Central memory CD8-positive, alpha-beta T cell (primary cell): ENCODE data around the gene LPP.

ENCODE experiments used
- ATAC-seq: fragments of 150-1000 bp; cut with Tn5 transposase; replicated peaks from 2 replicates; pipeline ENCODE4 v1.10.0; 2022; ENCODE audit warnings: mild to moderate bottlenecking, moderate FRiP score, moderate number of reproducible peaks; ENCODE audit not compliant: poor library complexity, severe bottlenecking; ENCODE audit errors: extremely low read depth
- DNase-seq, 2 donors: peaks; one replicate each; pipeline ENCODE4 v3.0.0; 2021; ENCODE audit warnings: low spot score in 2 of 2
- H3K27ac Mint-ChIP-seq: one replicate; pipeline ENCODE4 v1.8.0; 2022; ENCODE audit warnings: low read depth, mild to moderate bottlenecking, moderate library complexity, mixed read lengths
- H3K27me3 Mint-ChIP-seq: one replicate; pipeline ENCODE4 v1.8.0; 2022; ENCODE audit warnings: mixed read lengths
- H3K36me3 Mint-ChIP-seq: one replicate; pipeline ENCODE4 v1.8.0; 2022; ENCODE audit warnings: mild to moderate bottlenecking, moderate library complexity, mixed read lengths; ENCODE audit not compliant: insufficient read depth
- H3K4me1 Mint-ChIP-seq: one replicate; pipeline ENCODE4 v1.8.0; 2022; ENCODE audit warnings: mixed read lengths
- H3K4me3 Mint-ChIP-seq: one replicate; pipeline ENCODE4 v1.8.0; 2022; ENCODE audit warnings: mild to moderate bottlenecking, moderate library complexity, mixed read lengths
- H3K9me3 Mint-ChIP-seq: one replicate; pipeline ENCODE4 v1.8.0; 2022; ENCODE audit warnings: mixed read lengths

LPP gene

DNA sequence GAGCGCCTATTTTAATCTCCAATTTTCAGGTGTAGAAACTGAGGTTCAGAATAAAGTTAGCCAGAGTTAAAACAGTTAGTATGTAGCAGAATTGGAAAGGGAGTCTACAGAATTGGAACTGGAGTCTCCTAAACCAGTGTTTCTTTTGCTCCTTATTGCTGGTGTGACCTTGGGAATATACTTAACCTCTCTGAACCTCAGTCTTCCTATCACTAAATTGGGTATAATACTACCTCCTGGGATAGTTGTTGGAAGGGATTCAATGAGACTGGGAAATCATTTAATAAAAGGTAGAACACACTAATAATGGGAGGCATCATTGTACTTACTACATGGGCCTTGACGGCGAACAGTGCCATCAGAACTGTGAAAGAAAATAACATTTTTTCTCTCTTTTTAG is 55.1 kb downstream of the LPP start:
- H3K4me1 Mint-ChIP-seq = peaks cover 31% of the 10 kb centered on the region
- no peak overlapping the region for H3K4me3 Mint-ChIP-seq
- DNase-seq (no peak), ATAC-seq (no peak)
- H3K36me3 Mint-ChIP-seq = peaks cover 4% of the 10 kb centered on the region
- no peak overlapping the region for H3K27ac Mint-ChIP-seq
- H3K27me3 Mint-ChIP-seq = no peaks in the 10 kb centered on the region
- no peaks in the 10 kb centered on the region for H3K9me3 Mint-ChIP-seq

DNA sequence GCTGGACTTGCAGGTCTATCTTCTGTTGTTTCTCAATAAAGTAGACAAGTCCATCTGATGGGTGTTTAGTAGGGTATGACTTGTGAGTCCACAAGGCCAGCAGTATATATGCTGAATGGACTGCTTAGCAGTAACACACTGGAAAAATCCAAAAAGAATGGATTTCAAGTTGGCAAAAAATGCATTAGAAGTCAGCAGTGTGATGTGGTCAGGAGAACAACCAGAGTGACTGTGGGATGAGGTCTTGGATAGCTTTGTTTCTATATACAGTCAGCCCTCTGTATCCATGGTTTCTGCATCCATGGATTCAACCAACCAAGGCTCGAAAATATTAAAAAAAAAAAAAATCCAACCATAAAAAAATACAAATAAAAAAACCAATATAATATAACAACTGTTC is 55.8 kb downstream of the LPP start:
- DNase-seq (no peak), ATAC-seq (no peak)
- Mint-ChIP-seq H3K4me1 (peaks cover 34% of the 10 kb centered on the region), H3K27ac (no peak overlapping the region), H3K27me3 (no peaks in the 10 kb centered on the region), H3K9me3 (no peaks in the 10 kb centered on the region), H3K4me3 (no peak overlapping the region), H3K36me3 (peaks cover 4% of the 10 kb centered on the region)

DNA sequence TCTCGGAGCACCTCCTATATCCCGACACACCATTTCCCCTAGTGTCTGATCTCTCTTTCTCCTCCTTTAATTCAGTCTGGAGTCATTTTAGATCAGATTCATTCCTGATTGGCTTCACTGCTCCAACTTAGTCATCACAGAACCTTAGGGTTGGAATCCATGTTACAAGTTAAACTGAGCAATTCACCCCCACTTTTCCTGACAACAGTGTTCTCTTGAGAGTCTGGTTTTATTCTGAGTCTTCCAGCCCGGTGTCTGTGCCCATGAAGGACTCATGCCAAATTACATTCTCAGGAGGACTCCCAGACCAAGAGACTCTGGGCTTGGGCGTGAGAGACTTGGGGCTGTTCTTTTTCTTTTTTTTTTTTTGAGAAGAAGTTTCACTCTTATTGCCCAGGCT is 57.5 kb downstream of the LPP start:
- H3K4me3 Mint-ChIP-seq = no peak overlapping the region
- no peaks in the 10 kb centered on the region for H3K27me3 Mint-ChIP-seq
- peaks cover 25% of the 10 kb centered on the region for H3K4me1 Mint-ChIP-seq
- DNase-seq (no peak), ATAC-seq (no peak)
- H3K36me3 Mint-ChIP-seq = peaks cover 4% of the 10 kb centered on the region
- no peak overlapping the region for H3K27ac Mint-ChIP-seq
- H3K9me3 Mint-ChIP-seq = no peaks in the 10 kb centered on the region

DNA sequence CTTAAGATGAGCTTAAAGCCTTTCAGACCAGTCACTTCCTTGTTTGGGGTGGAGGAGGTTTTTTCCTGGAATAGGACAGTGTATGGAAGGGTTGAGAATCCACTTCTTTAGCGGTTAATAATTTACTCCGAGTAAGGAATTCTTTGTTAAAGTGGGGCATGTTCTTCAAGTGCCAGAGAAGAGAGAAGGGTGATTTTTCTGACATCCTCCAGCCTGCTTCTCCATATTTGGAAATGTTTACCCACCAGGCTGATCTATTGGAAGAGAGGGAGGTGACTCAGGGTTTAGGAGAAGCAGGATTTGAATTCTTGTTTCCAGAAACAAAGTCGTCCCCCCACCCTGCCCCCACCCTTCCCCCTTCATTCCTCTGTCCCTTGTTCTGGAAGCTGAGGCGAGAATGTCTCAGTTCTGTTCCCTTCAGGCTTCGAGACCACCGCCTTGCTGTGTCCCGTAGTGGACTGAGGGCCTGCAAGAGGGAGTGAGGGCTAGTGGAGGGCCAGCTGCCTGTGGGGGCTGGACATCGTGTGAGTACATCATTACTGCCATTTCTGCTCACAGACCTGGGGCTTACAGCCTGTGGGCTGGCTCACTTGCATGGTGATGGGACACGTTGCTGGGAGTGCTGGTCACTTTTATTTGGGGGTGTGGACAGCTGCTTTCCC is 58.5 kb downstream of the LPP start:
- Mint-ChIP-seq H3K4me1 (peaks cover 31% of the 10 kb centered on the region), H3K27me3 (no peaks in the 10 kb centered on the region), H3K4me3 (no peak overlapping the region), H3K9me3 (no peaks in the 10 kb centered on the region), H3K36me3 (peaks cover 4% of the 10 kb centered on the region), H3K27ac (no peak overlapping the region)
- DNase-seq (no peak), ATAC-seq (no peak)

DNA sequence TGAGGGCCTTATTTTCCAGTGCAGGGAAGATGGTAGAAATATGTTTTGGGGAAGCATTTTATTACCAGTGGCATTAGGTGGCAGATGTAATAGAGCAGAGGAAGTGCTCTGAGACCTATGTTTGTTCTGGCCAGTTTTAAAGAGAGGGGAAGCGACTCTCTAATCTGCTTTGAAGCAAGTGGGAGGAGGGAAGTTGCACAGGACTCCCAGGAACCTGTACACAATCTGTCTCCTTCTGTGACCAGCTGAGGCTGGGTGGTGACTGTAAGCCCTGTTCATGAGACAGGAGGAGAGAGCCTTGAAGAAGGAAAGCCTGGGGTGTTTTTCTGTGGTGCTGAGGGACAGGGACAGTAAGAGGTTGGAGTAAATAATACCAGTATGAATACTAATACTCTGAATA is 60.5 kb downstream of the LPP start:
- no peak overlapping the region for H3K4me3 Mint-ChIP-seq
- no peaks in the 10 kb centered on the region for H3K9me3 Mint-ChIP-seq
- H3K36me3 Mint-ChIP-seq = peaks cover 1% of the 10 kb centered on the region
- peak; percentile 28 for ATAC-seq
- no peak for DNase-seq
- H3K27me3 Mint-ChIP-seq = no peaks in the 10 kb centered on the region
- peaks cover 33% of the 10 kb centered on the region for H3K4me1 Mint-ChIP-seq
- peak overlapping the region; percentile 20 for H3K27ac Mint-ChIP-seq

DNA sequence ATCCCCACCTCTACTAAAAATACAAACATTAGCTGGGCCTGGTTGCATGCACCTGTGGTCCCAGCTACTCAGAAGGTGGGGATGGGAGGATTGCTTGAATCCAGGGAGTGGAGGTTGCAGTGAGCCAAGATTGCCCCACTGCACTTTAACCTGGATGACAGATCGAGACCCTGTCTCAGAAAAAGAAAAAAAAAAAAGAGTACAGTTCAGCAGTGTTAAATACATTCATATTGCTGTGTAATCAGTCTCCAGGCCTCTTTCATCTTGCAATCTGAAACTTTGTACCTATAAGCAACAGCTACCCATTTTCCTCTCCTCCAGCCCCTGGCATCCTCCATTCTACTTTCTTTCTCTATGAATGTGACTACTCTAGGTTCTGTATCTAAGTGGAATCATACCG is 61.2 kb downstream of the LPP start:
- DNase-seq (no peak), ATAC-seq (no peak)
- no peaks in the 10 kb centered on the region for H3K9me3 Mint-ChIP-seq
- no peak overlapping the region for H3K4me3 Mint-ChIP-seq
- H3K27ac Mint-ChIP-seq = no peak overlapping the region
- H3K27me3 Mint-ChIP-seq = no peaks in the 10 kb centered on the region
- peaks cover 1% of the 10 kb centered on the region for H3K36me3 Mint-ChIP-seq
- peaks cover 35% of the 10 kb centered on the region for H3K4me1 Mint-ChIP-seq

DNA sequence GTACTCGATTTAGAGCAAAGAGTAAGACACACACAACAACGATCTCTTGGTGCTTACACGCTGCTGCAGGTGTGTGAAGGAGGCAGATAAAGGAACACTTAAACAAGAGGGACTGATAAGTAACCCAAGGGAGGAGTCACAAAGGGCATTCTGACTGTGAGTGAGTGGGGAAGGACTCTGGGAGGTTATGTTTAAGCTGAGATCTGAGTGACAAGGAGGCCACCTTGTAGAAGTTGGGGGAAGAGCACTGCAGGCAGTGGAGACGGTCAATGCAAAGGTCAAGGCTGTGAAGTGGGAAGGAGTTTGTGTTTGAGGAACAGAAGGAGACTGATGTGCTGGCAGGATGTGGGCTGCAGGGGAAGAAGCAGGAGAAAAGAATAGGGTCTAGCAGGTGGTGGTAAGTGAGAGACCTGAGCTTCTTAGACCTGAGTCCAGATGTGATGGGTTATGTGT is 63.1 kb downstream of the LPP start:
- Mint-ChIP-seq H3K4me3 (no peak overlapping the region), H3K27ac (no peak overlapping the region), H3K27me3 (no peaks in the 10 kb centered on the region), H3K9me3 (no peaks in the 10 kb centered on the region), H3K36me3 (peaks cover 1% of the 10 kb centered on the region), H3K4me1 (peaks cover 35% of the 10 kb centered on the region)
- DNase-seq = no peak
- no peak for ATAC-seq

DNA sequence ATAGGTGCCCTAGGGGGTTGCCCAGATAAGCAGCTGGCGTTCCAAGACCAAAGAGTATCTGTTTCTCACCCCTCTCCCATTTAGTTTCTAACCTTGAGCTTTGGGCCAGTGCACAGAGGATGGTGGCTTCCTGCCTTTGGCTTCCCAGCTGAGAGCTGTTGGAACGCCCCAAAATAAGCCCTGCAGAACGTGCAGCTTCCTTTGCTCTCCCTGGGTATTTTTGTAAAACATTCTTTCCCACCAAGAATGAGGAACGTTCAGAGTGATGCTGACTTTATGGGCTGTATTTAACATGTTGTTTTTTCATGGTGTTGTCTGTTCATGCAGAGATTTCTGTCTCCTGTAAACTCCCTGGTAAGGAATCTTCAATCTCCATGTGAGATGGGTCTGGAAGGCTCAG is 63.8 kb downstream of the LPP start:
- H3K4me3 Mint-ChIP-seq = no peak overlapping the region
- ATAC-seq (no peak), DNase-seq (no peak)
- peaks cover 1% of the 10 kb centered on the region for H3K36me3 Mint-ChIP-seq
- no peak overlapping the region for H3K27ac Mint-ChIP-seq
- H3K4me1 Mint-ChIP-seq = peaks cover 35% of the 10 kb centered on the region
- H3K9me3 Mint-ChIP-seq = no peaks in the 10 kb centered on the region
- no peaks in the 10 kb centered on the region for H3K27me3 Mint-ChIP-seq

DNA sequence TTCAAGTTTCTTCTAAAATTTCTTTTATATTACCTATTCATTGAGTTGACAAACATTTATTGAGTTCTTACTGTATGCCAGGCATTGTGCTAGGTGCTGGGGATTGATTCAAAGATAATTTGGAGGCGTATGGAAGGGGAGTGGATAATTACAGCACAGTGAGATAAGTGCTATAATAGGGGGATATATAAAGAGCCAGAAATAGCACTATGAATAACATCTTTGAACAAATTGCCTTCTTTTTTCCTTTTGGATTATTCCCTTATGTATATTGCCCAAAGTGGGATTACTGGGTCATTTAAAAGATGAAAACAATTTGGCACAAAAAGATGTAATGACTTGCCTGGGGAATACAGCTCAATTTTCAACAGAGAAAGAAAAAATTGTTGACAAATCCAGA is 64.6 kb downstream of the LPP start:
- ATAC-seq (no peak), DNase-seq (no peak)
- Mint-ChIP-seq H3K4me3 (no peak overlapping the region), H3K27ac (no peak overlapping the region), H3K36me3 (peaks cover 1% of the 10 kb centered on the region), H3K4me1 (peaks cover 31% of the 10 kb centered on the region), H3K27me3 (no peaks in the 10 kb centered on the region), H3K9me3 (no peaks in the 10 kb centered on the region)

DNA sequence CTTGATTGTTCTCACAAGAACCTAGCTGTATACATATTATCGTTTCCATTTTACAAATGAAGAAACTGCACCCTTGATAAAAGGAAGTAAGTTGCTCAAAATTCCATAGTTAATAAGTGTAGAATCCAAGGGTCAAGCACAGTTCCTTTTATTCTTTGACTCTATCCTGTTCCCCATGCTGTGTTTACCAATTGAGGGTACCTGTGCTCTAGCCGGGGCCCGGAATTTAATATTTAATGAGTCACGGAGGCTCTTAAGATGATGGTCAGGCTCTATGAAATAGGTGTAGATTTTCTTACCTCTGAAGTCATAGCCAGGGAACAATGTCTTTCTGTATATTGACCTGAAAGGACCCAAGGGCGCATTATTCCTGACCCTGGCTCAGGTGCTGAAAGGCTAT is 65.2 kb downstream of the LPP start:
- no peaks in the 10 kb centered on the region for H3K9me3 Mint-ChIP-seq
- no peak for ATAC-seq
- no peaks in the 10 kb centered on the region for H3K27me3 Mint-ChIP-seq
- no peaks in the 10 kb centered on the region for H3K36me3 Mint-ChIP-seq
- no peak overlapping the region for H3K4me3 Mint-ChIP-seq
- H3K4me1 Mint-ChIP-seq = peaks cover 26% of the 10 kb centered on the region
- H3K27ac Mint-ChIP-seq = no peak overlapping the region
- DNase-seq = no peak

DNA sequence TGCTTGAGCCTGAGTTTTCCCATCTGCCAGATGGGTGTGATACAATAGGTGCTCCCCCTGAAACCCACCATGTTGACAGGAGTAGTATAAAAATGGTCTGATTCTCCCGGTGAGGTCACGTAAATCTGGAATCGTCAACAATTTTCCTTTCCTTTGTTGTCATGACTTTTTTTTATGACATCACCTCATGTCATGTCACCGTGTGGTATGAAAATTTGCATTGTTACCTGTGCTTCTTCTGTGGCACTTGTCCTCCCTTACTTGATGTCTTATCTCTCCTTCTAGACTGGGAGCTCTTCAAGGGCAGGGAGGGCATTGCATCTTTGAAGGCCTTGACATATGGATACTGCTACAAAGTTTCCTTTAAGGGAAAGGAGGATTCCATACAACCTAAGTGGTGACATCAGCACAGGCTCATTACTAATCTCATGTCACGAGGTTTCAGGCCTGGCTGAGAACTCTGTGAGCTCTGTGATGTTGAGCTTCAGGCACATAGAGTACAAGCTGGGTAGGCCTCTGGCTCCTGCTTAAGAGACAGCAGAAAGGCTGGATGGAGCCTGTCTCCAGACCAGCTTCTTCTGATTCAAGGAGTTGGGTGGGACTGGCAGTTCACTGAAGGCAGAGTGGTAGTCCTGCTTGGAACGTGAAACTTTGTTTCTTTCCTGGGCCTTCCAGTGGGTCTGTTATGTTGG is 66.3 kb downstream of the LPP start:
- Mint-ChIP-seq H3K36me3 (no peaks in the 10 kb centered on the region), H3K4me3 (no peak overlapping the region), H3K27ac (no peak overlapping the region)

DNA sequence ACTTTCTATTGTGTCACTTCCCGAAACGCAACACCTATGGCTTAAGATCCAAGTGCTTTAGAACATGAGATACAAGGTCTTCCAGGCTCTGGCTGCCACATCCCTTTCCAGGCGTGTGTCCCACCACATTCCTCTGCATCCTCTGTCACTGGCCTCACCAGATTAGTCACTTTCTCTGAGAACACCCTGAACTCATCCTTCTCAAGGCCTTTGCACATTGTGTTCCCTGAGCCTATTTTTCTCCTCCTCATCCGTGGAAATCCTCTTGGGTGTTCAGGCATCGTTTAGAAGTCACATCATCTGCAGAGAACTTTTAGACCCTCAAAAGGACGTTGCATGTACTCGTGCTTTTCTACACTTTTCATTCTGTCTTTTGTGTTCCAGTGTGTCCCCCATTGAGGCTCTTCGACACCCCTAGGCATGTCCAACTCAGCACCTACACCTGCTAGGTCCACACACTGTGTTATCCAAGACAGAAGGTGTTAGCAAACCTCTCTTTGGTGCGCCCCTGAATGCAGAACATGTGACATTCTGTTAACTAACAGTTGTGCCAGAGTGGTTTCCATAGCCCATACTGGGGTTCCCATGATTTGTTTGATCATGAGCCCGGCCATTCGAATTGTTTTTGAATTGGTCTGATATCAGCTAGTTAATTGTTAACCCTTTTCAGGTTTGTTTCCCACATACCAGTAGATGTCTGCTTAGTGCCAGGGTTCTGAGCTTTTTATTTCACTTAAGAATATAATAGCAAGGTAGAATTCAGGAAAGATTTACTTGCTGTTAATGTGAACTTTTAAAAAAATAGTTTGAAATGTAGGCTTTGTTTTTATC is 67.2 kb downstream of the LPP start:
- Mint-ChIP-seq H3K27me3 (no peaks in the 10 kb centered on the region), H3K27ac (no peak overlapping the region), H3K4me1 (peaks cover 26% of the 10 kb centered on the region), H3K9me3 (no peaks in the 10 kb centered on the region), H3K4me3 (no peak overlapping the region), H3K36me3 (peaks cover 2% of the 10 kb centered on the region)
- DNase-seq (no peak), ATAC-seq (no peak)

More for the DNA sequence above, 66.3 kb downstream of the LPP start:
- DNase-seq (no peak), ATAC-seq (no peak)
- Mint-ChIP-seq H3K9me3 (no peaks in the 10 kb centered on the region), H3K27me3 (no peaks in the 10 kb centered on the region), H3K4me1 (peaks cover 26% of the 10 kb centered on the region)

DNA sequence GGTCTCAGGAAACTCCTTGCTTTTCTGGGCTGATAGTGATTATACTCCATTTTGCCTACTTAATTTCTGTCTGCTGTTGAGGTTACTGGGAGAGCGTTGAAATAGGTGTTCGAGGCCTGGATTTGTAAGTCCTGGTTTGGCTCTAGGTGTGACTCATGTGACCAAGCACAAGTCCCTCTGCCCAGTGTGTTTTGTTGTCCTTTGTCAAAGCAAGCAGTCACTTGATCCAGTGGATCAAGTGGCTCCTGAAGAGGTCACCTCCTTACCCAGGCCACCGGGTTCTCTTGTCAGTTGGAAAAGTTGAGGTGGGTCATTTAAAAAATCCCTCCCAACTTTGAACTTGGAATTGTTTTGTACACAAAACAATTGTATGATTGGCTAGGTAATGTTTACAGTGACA is 70.0 kb downstream of the LPP start:
- Mint-ChIP-seq H3K36me3 (peaks cover 2% of the 10 kb centered on the region), H3K4me1 (peaks cover 31% of the 10 kb centered on the region), H3K27me3 (no peaks in the 10 kb centered on the region), H3K9me3 (no peaks in the 10 kb centered on the region), H3K27ac (no peak overlapping the region), H3K4me3 (no peak overlapping the region)
- ATAC-seq (no peak), DNase-seq (no peak)
